ENCODE measurements around the gene MED31. TPM values are rescaled to one million over a fixed set of nuclear protein-coding genes. Genes with fewer than 3 reads are reported as not detected.

The MED31 gene
- total and polyA plus RNA-seq, 2 of the 13 experiments (the other 11 are each of a cell fraction or from before 2014, with no cell fraction given) = 19.0 to 20.9 TPM

GRCh38 chr17:6670571-6670970 is 19.2 kb upstream of the MED31 start:
- H3K4me2 ChIP-seq (ENCODE audit: low read depth, low read length) = no peak overlapping the region

More at GRCh38 chr17:6670571-6670970, 19.2 kb upstream of the MED31 start:
- H3K4me1 ChIP-seq (ENCODE audit: insufficient read depth, low read length) = peaks cover 56% of the 10 kb centered on the region
- no peak for FAIRE-seq
- DNase-seq (ENCODE audit: low spot score) = no peak
- H3K27ac ChIP-seq (ENCODE audit: extremely low read length, insufficient read depth, low read length) = no peak overlapping the region
- CTCF ChIA-PET (ENCODE audit: low intra/inter-chr PET ratio, low total read pairs) = no interaction called here
- no peaks in the 10 kb centered on the region for H3K27me3 ChIP-seq (ENCODE audit: control insufficient read depth in 1 of 2, insufficient read depth in 2 of 2, low read length in 2 of 2)
- no peak overlapping the region for H3K9ac ChIP-seq (ENCODE audit: insufficient read depth, low read depth, low read length)
- H3K36me3 ChIP-seq (replicated peaks in 1 of 2; ENCODE audit: control insufficient read depth in 1 of 2, insufficient read depth in 2 of 2, low read length in 2 of 2) = no peaks in the 10 kb centered on the region
- H3K4me3 ChIP-seq (replicated peaks in 1 of 3; ENCODE audit: insufficient read depth in 1 of 3, low read depth in 2 of 3, low read length in 3 of 3) = no peak overlapping the region
- H3K79me2 ChIP-seq (ENCODE audit: insufficient read depth, low read length) = no peaks in the 10 kb centered on the region
- TF ChIP-seq SRY (CRISPR knock-in tag; IDR thresholded peaks at IDR 0.05) = no peak
- TF ChIP-seq KLF16 (CRISPR knock-in tag; IDR thresholded peaks at IDR 0.05) = no peak
- no peak for TF ChIP-seq NFYC (CRISPR knock-in tag; IDR thresholded peaks at IDR 0.05)
- no peak for TF ChIP-seq IRF9 (CRISPR knock-in tag; IDR thresholded peaks at IDR 0.05; ENCODE audit: borderline replicate concordance)
- TF ChIP-seq HMGXB3 (CRISPR knock-in tag; IDR thresholded peaks at IDR 0.05; ENCODE audit: borderline replicate concordance) = no peak
- no peak for TF ChIP-seq FOXO4 (CRISPR knock-in tag; conservative IDR thresholded peaks at IDR 0.05)
- no peak for TF ChIP-seq ZNF432 (CRISPR knock-in tag; IDR thresholded peaks at IDR 0.05; ENCODE audit: borderline replicate concordance)
- H2AFZ ChIP-seq (ENCODE audit: low read length) = no peak overlapping the region
- H4K20me1 ChIP-seq (ENCODE audit: insufficient read depth, low read length) = no peaks in the 10 kb centered on the region
- POLR2A ChIA-PET = interaction anchor here (1.2 to 1.8 kb wide), 3 partner anchors 30 to 42 kb away, joined by 4 to 10 read pairs (median 7); no protein-coding TSS in a partner anchor
- no TSS peak for BruUV-seq (replicated peaks)
- no peaks in the 10 kb centered on the region for H3K9me3 ChIP-seq (ENCODE audit: low read length)
- intact Hi-C loops (cut with micrococcal nuclease; ENCODE audit: unreplicated experiment) (no loop called here), in situ Hi-C loops (cut with HindIII; ENCODE audit: extremely low pct_ligation_motif_present, low pct_unique_long_range_greater_than_20kb) (no loop called here)
- WGBS (ENCODE audit: low lambda C conversion rate) = over 99% methylated on average over 8 of the region's 8 CpGs
- no peak for ATAC-seq

All from HepG2 (cell line).